Femur (tissue), 1 donor: ENCODE data around the gene OSM.
"Not testable (repeated sequence)": the region's sequence is repeated elsewhere in the genome, so short reads cannot be mapped to it uniquely, and the experiment has no call there.

Source experiments
- DNase-seq: peaks from one replicate; pipeline ENCODE4 v3.0.0-alpha.2; 2017

The OSM gene

GRCh38 chr22:30225220-30225927, 41.3 kb downstream of the OSM start:
- DNase-seq: no peak

GRCh38 chr22:30224161-30224857, 42.3 kb downstream of the OSM start:
- DNase-seq: no peak

- DNase-seq: no peak
Observed at GRCh38 chr22:30223303-30223702, 43.3 kb downstream of the OSM start.

- DNase-seq: no peak
Observed at GRCh38 chr22:30222321-30222720, 44.3 kb downstream of the OSM start.

- DNase-seq: no peak
Observed at GRCh38 chr22:30221121-30221992, 45.3 kb downstream of the OSM start.

- DNase-seq: no peak
Observed at GRCh38 chr22:30220338-30221012, 46.2 kb downstream of the OSM start.

GRCh38 chr22:30219668-30220278, 46.9 kb downstream of the OSM start:
- DNase-seq: no peak

- DNase-seq: no peak
Observed at GRCh38 chr22:30219049-30219654, 47.5 kb downstream of the OSM start.

GRCh38 chr22:30217698-30218560, 48.7 kb downstream of the OSM start:
- no peak for DNase-seq

- DNase-seq: no peak
Observed at GRCh38 chr22:30216710-30217109, 49.9 kb downstream of the OSM start.

GRCh38 chr22:30216272-30216671, 50.4 kb downstream of the OSM start:
- DNase-seq: not testable (repeated sequence)

- DNase-seq: no peak
Observed at GRCh38 chr22:30214703-30215407, 51.8 kb downstream of the OSM start.

- no peak for DNase-seq
Observed at GRCh38 chr22:30212996-30213441, 53.6 kb downstream of the OSM start.
